ENCODE data around the gene AGK.
"Not testable (repeated sequence)": the region's sequence is repeated elsewhere in the genome, so short reads cannot be mapped to it uniquely, and the experiment has no call there.

Gene AGK

GRCh38 chr7:141674171-141674671 is 123.0 kb downstream of the AGK start:
- no peak overlapping the region for H3K4me3 Mint-ChIP-seq
- H3K27me3 Mint-ChIP-seq: no peaks in the 10 kb centered on the region
- H3K36me3 Mint-ChIP-seq (ENCODE audit: low read depth): peaks cover 43% of the 10 kb centered on the region
- peaks cover 55% of the 10 kb centered on the region for H3K4me1 Mint-ChIP-seq (ENCODE audit: low read depth)
- peak overlapping the region; percentile 80 for H3K27ac Mint-ChIP-seq
- H3K9me3 Mint-ChIP-seq: peaks cover 16% of the 10 kb centered on the region
- intact Hi-C loops (cut with micrococcal nuclease): no loop called here

DNA sequence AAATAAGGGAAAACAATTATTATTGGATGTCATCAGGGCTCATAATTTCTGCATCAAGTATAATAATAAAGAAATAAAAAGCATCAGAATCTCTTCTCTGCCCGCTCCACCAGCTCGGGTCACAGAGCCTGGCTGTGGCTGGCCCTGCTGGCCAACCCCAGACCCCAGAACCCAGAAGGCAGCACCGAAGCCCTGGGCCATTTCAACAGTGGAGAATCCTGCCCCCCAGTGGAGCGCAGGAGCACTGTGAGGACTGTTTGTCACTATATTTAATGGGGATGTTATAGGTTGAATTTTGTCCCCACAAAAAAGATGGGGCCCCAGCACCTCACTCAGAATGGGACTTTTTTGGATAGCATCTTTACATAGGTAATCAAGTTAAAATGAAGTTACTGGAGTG is 123.5 kb downstream of the AGK start:
- peaks cover 46% of the 10 kb centered on the region for H3K36me3 Mint-ChIP-seq (ENCODE audit: low read depth)
- peak overlapping the region; percentile 80 for H3K27ac Mint-ChIP-seq
- no peak overlapping the region for H3K4me3 Mint-ChIP-seq
- intact Hi-C loops (cut with micrococcal nuclease): no loop called here
- no peaks in the 10 kb centered on the region for H3K27me3 Mint-ChIP-seq
- peaks cover 16% of the 10 kb centered on the region for H3K9me3 Mint-ChIP-seq
- peaks cover 55% of the 10 kb centered on the region for H3K4me1 Mint-ChIP-seq (ENCODE audit: low read depth)

DNA sequence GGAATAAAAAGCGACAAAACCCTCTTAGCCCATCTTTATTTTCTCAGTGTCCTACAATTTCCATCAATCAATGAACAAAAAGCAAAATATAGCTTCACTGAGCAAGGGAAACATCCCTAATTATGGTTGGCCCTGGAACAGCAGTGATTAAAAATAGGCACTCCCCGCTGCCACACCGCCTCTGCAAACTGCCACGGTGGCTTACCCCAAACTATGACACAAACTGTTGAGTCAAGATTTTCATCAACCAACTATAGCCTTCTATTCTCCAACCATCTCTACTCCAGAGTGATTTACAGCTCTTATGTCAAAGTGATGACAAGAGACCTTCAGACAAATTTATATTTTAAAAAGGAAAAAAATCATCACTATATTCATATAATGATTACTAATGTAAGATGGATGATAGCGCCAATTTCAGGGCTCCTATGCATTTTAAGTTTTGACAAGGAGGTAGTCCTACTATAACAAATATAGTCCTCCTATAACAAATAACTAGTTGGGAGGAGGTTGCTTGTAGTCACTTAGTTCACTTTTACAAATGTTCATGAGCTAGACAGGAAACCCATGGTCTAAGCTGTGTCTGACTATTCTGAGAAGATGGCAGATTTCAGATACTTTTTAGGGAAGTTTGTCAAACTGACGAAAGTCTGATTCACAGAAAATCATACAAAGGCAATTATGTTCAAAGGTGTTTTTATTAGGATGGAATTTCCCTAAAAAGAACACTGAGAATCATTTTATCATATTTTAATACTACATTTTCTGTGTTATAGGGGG is 124.4 kb downstream of the AGK start:
- Mint-ChIP-seq H3K27me3 (no peaks in the 10 kb centered on the region), H3K9me3 (peaks cover 16% of the 10 kb centered on the region), H3K27ac (peak overlapping the region; percentile 80), H3K36me3 (ENCODE audit: low read depth) (peaks cover 48% of the 10 kb centered on the region), H3K4me3 (no peak overlapping the region), H3K4me1 (ENCODE audit: low read depth) (peaks cover 59% of the 10 kb centered on the region)
- intact Hi-C loops (cut with micrococcal nuclease): no loop called here

DNA sequence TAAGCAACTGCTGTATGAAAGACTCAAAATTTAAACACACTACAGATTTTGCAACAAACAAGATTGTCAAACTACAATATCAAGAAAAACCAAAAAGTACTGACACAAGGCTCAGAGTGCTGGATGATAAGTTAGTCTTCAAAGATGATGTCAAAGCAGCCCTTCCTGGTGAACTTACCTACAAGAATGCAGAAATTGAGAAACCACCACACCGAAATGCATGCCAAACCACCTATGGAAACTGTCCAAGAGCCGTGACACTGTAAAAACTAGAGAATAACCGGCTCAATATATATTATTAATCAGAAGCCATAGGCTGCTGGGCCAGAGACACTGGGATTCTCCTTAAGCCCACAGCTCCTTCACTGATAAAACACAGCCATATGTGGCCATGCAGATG is 125.4 kb downstream of the AGK start:
- Mint-ChIP-seq H3K4me3 (no peak overlapping the region), H3K27ac (peak overlapping the region; percentile 80), H3K27me3 (no peaks in the 10 kb centered on the region), H3K9me3 (peaks cover 13% of the 10 kb centered on the region), H3K36me3 (ENCODE audit: low read depth) (peaks cover 52% of the 10 kb centered on the region), H3K4me1 (ENCODE audit: low read depth) (peaks cover 62% of the 10 kb centered on the region)
- intact Hi-C loops (cut with micrococcal nuclease): no loop called here

- H3K9me3 Mint-ChIP-seq: no peaks in the 10 kb centered on the region
- H3K27me3 Mint-ChIP-seq: no peaks in the 10 kb centered on the region
- H3K4me1 Mint-ChIP-seq (ENCODE audit: low read depth): peaks cover 58% of the 10 kb centered on the region
- H3K4me3 Mint-ChIP-seq: no peak overlapping the region
- intact Hi-C loops (cut with micrococcal nuclease): no loop called here
- H3K27ac Mint-ChIP-seq: no peak overlapping the region
- H3K36me3 Mint-ChIP-seq (ENCODE audit: low read depth): peaks cover 47% of the 10 kb centered on the region
Measured at GRCh38 chr7:141679014-141679413, 127.8 kb downstream of the AGK start.

DNA sequence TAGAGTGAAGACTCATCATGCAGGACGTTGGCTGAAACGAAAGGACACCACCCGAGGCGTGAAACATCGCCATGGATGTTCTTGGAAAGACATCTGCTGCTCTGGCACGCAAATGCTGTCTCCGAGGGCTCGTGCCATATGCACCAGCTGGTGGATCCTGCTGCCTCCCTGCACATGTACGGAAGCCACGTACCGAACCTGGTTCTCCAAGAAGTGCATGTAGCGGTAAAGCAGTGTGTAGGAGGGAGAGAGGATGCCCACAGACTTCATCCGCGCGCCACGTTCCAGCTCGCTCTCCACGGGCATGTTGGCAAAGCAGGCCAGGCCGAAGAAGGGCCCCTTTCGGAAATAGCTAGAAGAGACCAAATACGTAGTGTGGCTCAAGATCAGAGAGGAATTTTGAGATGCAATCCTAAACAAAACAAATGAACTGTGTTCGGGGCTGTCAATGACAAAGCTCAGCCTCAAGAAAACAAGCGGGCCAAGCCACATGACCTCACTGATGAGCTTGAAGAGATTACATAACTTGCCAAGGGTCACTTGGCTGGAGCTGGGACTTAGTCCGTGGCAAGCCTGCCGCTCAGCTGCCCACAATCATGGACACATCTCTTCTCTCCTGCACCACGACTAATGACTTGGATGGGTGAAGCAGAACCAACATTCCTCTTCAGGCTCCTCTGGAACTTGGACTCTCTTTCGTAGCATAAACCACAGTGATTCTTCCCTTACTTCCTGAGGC is 134.2 kb downstream of the AGK start:
- no peaks in the 10 kb centered on the region for H3K9me3 Mint-ChIP-seq
- no peak overlapping the region for H3K27ac Mint-ChIP-seq
- no peak overlapping the region for H3K4me3 Mint-ChIP-seq
- peaks cover 72% of the 10 kb centered on the region for H3K36me3 Mint-ChIP-seq (ENCODE audit: low read depth)
- H3K4me1 Mint-ChIP-seq (ENCODE audit: low read depth): peaks cover 37% of the 10 kb centered on the region
- intact Hi-C loops (cut with micrococcal nuclease): no loop called here
- no peaks in the 10 kb centered on the region for H3K27me3 Mint-ChIP-seq

- no peak overlapping the region for H3K27ac Mint-ChIP-seq
- H3K27me3 Mint-ChIP-seq: no peaks in the 10 kb centered on the region
- peaks cover 33% of the 10 kb centered on the region for H3K4me1 Mint-ChIP-seq (ENCODE audit: low read depth)
- H3K9me3 Mint-ChIP-seq: no peaks in the 10 kb centered on the region
- H3K4me3 Mint-ChIP-seq: no peak overlapping the region
- intact Hi-C loops (cut with micrococcal nuclease): no loop called here
- peaks cover 67% of the 10 kb centered on the region for H3K36me3 Mint-ChIP-seq (ENCODE audit: low read depth)
Measured at GRCh38 chr7:141686074-141686473, 134.9 kb downstream of the AGK start.

DNA sequence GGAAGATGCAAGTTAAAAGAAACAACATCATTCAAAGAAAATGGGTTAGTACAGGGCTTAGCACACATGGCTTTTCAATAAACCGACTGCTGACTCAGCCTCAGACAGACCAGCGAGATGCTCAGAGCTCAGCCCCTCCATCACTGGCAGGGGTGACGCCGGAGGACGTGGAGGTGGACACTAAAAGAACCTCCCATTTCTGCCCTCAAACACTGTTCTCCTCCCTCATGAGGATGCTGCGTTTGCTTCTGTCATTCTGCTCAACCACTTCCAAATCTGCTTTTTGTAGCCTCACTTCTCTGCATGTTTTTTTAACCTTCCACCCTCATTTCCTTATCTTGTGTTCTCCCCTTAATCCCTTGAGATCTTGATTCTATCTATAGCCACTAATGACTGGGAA is 135.5 kb downstream of the AGK start:
- H3K9me3 Mint-ChIP-seq: no peaks in the 10 kb centered on the region
- peaks cover 61% of the 10 kb centered on the region for H3K36me3 Mint-ChIP-seq (ENCODE audit: low read depth)
- no peak overlapping the region for H3K4me3 Mint-ChIP-seq
- intact Hi-C loops (cut with micrococcal nuclease): no loop called here
- peaks cover 28% of the 10 kb centered on the region for H3K4me1 Mint-ChIP-seq (ENCODE audit: low read depth)
- H3K27ac Mint-ChIP-seq: no peak overlapping the region
- H3K27me3 Mint-ChIP-seq: no peaks in the 10 kb centered on the region

- Mint-ChIP-seq H3K36me3 (ENCODE audit: low read depth) (peaks cover 53% of the 10 kb centered on the region), H3K27ac (no peak overlapping the region), H3K4me3 (no peak overlapping the region), H3K27me3 (no peaks in the 10 kb centered on the region), H3K4me1 (ENCODE audit: low read depth) (peaks cover 16% of the 10 kb centered on the region), H3K9me3 (no peaks in the 10 kb centered on the region)
- intact Hi-C loops (cut with micrococcal nuclease): no loop called here
Measured at GRCh38 chr7:141688043-141688442, 136.8 kb downstream of the AGK start.

GRCh38 chr7:141689072-141689825 is 138.0 kb downstream of the AGK start:
- H3K27ac Mint-ChIP-seq; intact Hi-C loops (cut with micrococcal nuclease): not testable (repeated sequence)
- peaks cover 11% of the 10 kb centered on the region for H3K4me1 Mint-ChIP-seq (ENCODE audit: low read depth)

GRCh38 chr7:141691540-141691939 is 140.3 kb downstream of the AGK start:
- Mint-ChIP-seq H3K27me3 (no peaks in the 10 kb centered on the region), H3K4me1 (ENCODE audit: low read depth) (peaks cover 33% of the 10 kb centered on the region), H3K9me3 (no peaks in the 10 kb centered on the region), H3K27ac (no peak overlapping the region), H3K36me3 (ENCODE audit: low read depth) (peaks cover 44% of the 10 kb centered on the region), H3K4me3 (no peak overlapping the region)
- intact Hi-C loops (cut with micrococcal nuclease): no loop called here

More at GRCh38 chr7:141689072-141689825, 138.0 kb downstream of the AGK start:
- not testable (repeated sequence) for H3K9me3 Mint-ChIP-seq, H3K27me3 Mint-ChIP-seq, H3K4me3 Mint-ChIP-seq
- peaks cover 48% of the 10 kb centered on the region for H3K36me3 Mint-ChIP-seq (ENCODE audit: low read depth)

- Mint-ChIP-seq H3K9me3 (no peaks in the 10 kb centered on the region), H3K27ac (no peak overlapping the region), H3K4me1 (ENCODE audit: low read depth) (peaks cover 37% of the 10 kb centered on the region), H3K27me3 (no peaks in the 10 kb centered on the region), H3K4me3 (no peak overlapping the region), H3K36me3 (ENCODE audit: low read depth) (peaks cover 40% of the 10 kb centered on the region)
- intact Hi-C loops (cut with micrococcal nuclease): no loop called here
Measured at GRCh38 chr7:141691961-141692360, 140.8 kb downstream of the AGK start.

DNA sequence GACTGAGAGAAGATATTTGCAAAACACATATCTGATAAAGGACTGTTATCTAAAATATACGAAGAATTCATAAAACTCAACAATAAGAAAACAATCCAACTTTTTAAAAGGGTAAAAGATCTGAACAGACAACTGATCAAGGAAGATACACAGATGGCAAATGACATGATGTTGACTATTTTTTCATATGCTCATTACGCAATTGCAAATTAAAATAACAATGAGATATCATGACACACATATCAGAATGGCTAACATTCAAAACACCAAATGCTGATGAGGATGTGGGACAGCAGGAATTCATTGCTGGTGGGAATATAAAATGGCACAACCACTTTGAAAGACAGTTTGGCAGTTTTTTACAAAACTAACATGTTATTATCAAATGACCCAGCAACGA is 141.9 kb downstream of the AGK start:
- intact Hi-C loops (cut with micrococcal nuclease): no loop called here
- Mint-ChIP-seq H3K36me3 (ENCODE audit: low read depth) (peaks cover 42% of the 10 kb centered on the region), H3K4me1 (ENCODE audit: low read depth) (peaks cover 46% of the 10 kb centered on the region), H3K27ac (no peak overlapping the region), H3K4me3 (no peak overlapping the region), H3K27me3 (no peaks in the 10 kb centered on the region), H3K9me3 (no peaks in the 10 kb centered on the region)

GRCh38 chr7:141695803-141696289 is 144.6 kb downstream of the AGK start:
- Mint-ChIP-seq H3K4me1 (ENCODE audit: low read depth) (peaks cover 63% of the 10 kb centered on the region), H3K36me3 (ENCODE audit: low read depth) (peaks cover 33% of the 10 kb centered on the region), H3K27me3 (peaks cover 3% of the 10 kb centered on the region), H3K27ac (no peak overlapping the region), H3K9me3 (no peaks in the 10 kb centered on the region), H3K4me3 (no peak overlapping the region)
- intact Hi-C loops (cut with micrococcal nuclease): loop anchor here (2.0 kb wide), 1 partner anchor 31 kb away; no protein-coding TSS in a partner anchor
